Measurements from ENCODE around the gene RASA1.

DNA sequence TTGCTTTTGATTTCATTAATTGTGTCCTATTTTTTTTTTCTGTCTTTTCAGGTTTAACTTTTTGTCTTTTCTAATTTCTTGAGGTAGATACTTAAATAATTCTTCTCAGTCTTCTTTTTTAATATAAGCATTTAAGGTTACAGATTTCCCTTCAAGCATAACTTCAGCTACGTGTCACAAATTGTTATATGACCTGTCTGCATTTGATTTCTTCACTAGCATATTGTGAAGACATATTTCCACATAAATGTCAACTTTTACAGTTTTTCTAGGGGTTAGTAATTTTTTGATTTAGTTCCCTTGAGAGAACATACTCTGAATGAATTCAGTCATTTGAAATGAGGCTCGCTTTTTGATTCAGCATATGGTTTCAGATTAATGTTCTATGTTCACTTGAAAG is 35.6 kb downstream of the RASA1 start:
- TF ChIP-seq POLR2A (IDR thresholded peaks at IDR 0.05; ENCODE audit: low read length), result no peak
- no peak for TF ChIP-seq GATA1 (IDR thresholded peaks at IDR 0.05; ENCODE audit: low read depth, low read length)

All from erythroblast (primary cell).